Trophoblast cell (in vitro differentiated cells and primary cell): ENCODE measurements around the gene OLFML3.

ENCODE experiments used
- DNase-seq, 2 donors: peaks; one replicate each; pipeline ENCODE4 v3.0.0-alpha.2; 2016
- H2AFZ ChIP-seq: 2 replicates; pipeline ENCODE4 v1.6.1; 2013; ENCODE audit warnings: low read length, moderate library complexity, mild to moderate bottlenecking; ENCODE audit not compliant: insufficient read depth, poor library complexity
- H2AK5ac ChIP-seq: 2 replicates; pipeline ENCODE4 v1.6.1; 2013; ENCODE audit warnings: mild to moderate bottlenecking, low read length
- H2BK120ac ChIP-seq: 2 replicates; pipeline ENCODE4 v1.6.1; 2013; ENCODE audit warnings: low read length, mild to moderate bottlenecking, moderate library complexity; ENCODE audit not compliant: insufficient read depth, poor library complexity
- H2BK12ac ChIP-seq: 2 replicates; pipeline ENCODE4 v1.6.1; 2013; ENCODE audit warnings: mild to moderate bottlenecking, low read length, moderate library complexity
- H2BK5ac ChIP-seq: 2 replicates; pipeline ENCODE4 v1.6.1; 2013; ENCODE audit warnings: low read length, low read depth, moderate library complexity, mild to moderate bottlenecking; ENCODE audit not compliant: poor library complexity
- H3K14ac ChIP-seq: 2 replicates; pipeline ENCODE4 v1.6.1; 2013; ENCODE audit warnings: mild to moderate bottlenecking, low read length
- H3K18ac ChIP-seq: 2 replicates; pipeline ENCODE4 v1.6.1; 2013; ENCODE audit warnings: mild to moderate bottlenecking, low read length
- H3K23ac ChIP-seq: 2 replicates; pipeline ENCODE4 v1.6.1; 2013; ENCODE audit warnings: low read length
- H3K27ac ChIP-seq: 2 replicates; pipeline ENCODE4 v1.5.1; 2013; ENCODE audit warnings: low read depth, mild to moderate bottlenecking, inconsistent platforms, low read length, moderate library complexity
- H3K27me3 ChIP-seq: 2 replicates; pipeline ENCODE4 v1.6.1; 2013; ENCODE audit warnings: inconsistent platforms, mild to moderate bottlenecking, low read length, moderate library complexity; ENCODE audit not compliant: insufficient read depth
- H3K36me3 ChIP-seq, 2 experiments: 1 replicate in 1 of 2; 2 replicates in 1 of 2; pipeline ENCODE4 v1.6.1; 2013; ENCODE audit warnings: low read length in 2 of 2, mild to moderate bottlenecking in 2 of 2, moderate library complexity in 1 of 2; ENCODE audit not compliant: insufficient read depth in 2 of 2, control insufficient read depth in 1 of 2
- H3K4ac ChIP-seq: 2 replicates; pipeline ENCODE4 v1.6.1; 2013; ENCODE audit warnings: low read depth, mild to moderate bottlenecking, low read length, moderate library complexity
- H3K4me1 ChIP-seq, 2 experiments: 1 replicate in 1 of 2; 2 replicates in 1 of 2; pipeline ENCODE4 v1.6.1; 2013; ENCODE audit warnings: low read length in 2 of 2, mild to moderate bottlenecking in 2 of 2, moderate library complexity in 1 of 2; ENCODE audit not compliant: insufficient read depth in 2 of 2, control insufficient read depth in 1 of 2
- H3K4me2 ChIP-seq: 2 replicates; pipeline ENCODE4 v1.6.1; 2013; ENCODE audit warnings: inconsistent platforms, mild to moderate bottlenecking, low read length, moderate library complexity
- H3K4me3 ChIP-seq: 2 replicates; pipeline ENCODE4 v1.5.1; 2013; ENCODE audit warnings: mild to moderate bottlenecking, low read depth, low read length, inconsistent platforms
- H3K79me1 ChIP-seq: one replicate; pipeline ENCODE4 v1.6.1; 2013; ENCODE audit warnings: low read length
- H3K79me2 ChIP-seq: 2 replicates; pipeline ENCODE4 v1.6.1; 2013; ENCODE audit warnings: low read length, mild to moderate bottlenecking; ENCODE audit not compliant: control insufficient read depth, insufficient read depth, poor library complexity
- H3K9ac ChIP-seq: 2 replicates; pipeline ENCODE4 v1.6.1; 2013; ENCODE audit warnings: mild to moderate bottlenecking, low read length
- H3K9me3 ChIP-seq: 2 replicates; pipeline ENCODE4 v1.6.1; 2013; ENCODE audit warnings: low read depth, mild to moderate bottlenecking, control low read depth, inconsistent platforms, low read length; ENCODE audit not compliant: insufficient read depth
- H4K12ac ChIP-seq: 2 replicates; pipeline ENCODE4 v1.6.1; 2013; ENCODE audit warnings: low read depth, mild to moderate bottlenecking, low read length, moderate library complexity
- H4K8ac ChIP-seq: 2 replicates; pipeline ENCODE4 v1.6.1; 2013; ENCODE audit warnings: low read depth, mild to moderate bottlenecking, low read length, moderate library complexity
- H4K91ac ChIP-seq: one replicate; pipeline ENCODE4 v1.6.1; 2013; ENCODE audit warnings: low read depth, mild to moderate bottlenecking, low read length, moderate library complexity
- WGBS: extraction: QIAGEN DNeasy Blood & Tissue Kit; methylation state at CpG from one replicate; pipeline ENCODE4 v1.1.7; 2013; ENCODE audit warnings: missing lambda C conversion rate; ENCODE audit not compliant: insufficient read length, insufficient coverage; ENCODE audit errors: extremely low coverage; 5-methylcytosine and 5-hydroxymethylcytosine counted together

Gene OLFML3

GRCh38 chr1:113995382-113995781 is 16.1 kb downstream of the OLFML3 start:
- Histone ChIP-seq H2BK5ac (no peak overlapping the region), H3K79me1 (no peaks in the 10 kb centered on the region), H3K36me3 (no peaks in the 10 kb centered on the region), H2AFZ (no peak overlapping the region), H3K4me3 (no peak overlapping the region), H3K23ac (no peak overlapping the region), H2BK12ac (no peak overlapping the region), H3K4me1 (no peaks in the 10 kb centered on the region), H3K18ac (no peak overlapping the region), H4K12ac (no peak overlapping the region), H2AK5ac (no peak overlapping the region), H4K91ac (no peak overlapping the region), H3K9me3 (peaks cover 9% of the 10 kb centered on the region), H3K9ac (no peak overlapping the region), H2BK120ac (no peak overlapping the region), H3K4me2 (no peak overlapping the region), H3K4ac (no peak overlapping the region), H3K27ac (no peak overlapping the region), H3K27me3 (no peaks in the 10 kb centered on the region), H3K14ac (no peak overlapping the region), H4K8ac (no peak overlapping the region), H3K79me2 (no peaks in the 10 kb centered on the region)
- WGBS = no CpG with 5 or more reads among the region's 2 CpGs
- DNase-seq = no peak

GRCh38 chr1:113998361-113998760 is 19.1 kb downstream of the OLFML3 start:
- Histone ChIP-seq H3K14ac (no peak overlapping the region), H3K4me2 (no peak overlapping the region), H3K36me3 (no peaks in the 10 kb centered on the region), H4K91ac (no peak overlapping the region), H2BK12ac (no peak overlapping the region), H3K27ac (no peak overlapping the region), H3K4me3 (no peak overlapping the region), H3K79me2 (no peaks in the 10 kb centered on the region), H3K18ac (no peak overlapping the region), H2AFZ (no peak overlapping the region), H3K79me1 (no peaks in the 10 kb centered on the region), H3K27me3 (no peaks in the 10 kb centered on the region), H3K4me1 (peaks cover 3 to 8% of the 10 kb centered on the region in 2 experiments), H3K9ac (no peak overlapping the region), H2BK120ac (no peak overlapping the region), H2BK5ac (no peak overlapping the region), H3K9me3 (peaks cover 6% of the 10 kb centered on the region), H3K4ac (no peak overlapping the region), H4K12ac (no peak overlapping the region), H3K23ac (no peak overlapping the region), H4K8ac (no peak overlapping the region), H2AK5ac (no peak overlapping the region)
- WGBS = no CpG with 5 or more reads among the region's 4 CpGs
- no peak for DNase-seq

GRCh38 chr1:113999233-113999632 is 20.0 kb downstream of the OLFML3 start:
- Histone ChIP-seq H2BK120ac (no peak overlapping the region), H3K27ac (no peak overlapping the region), H3K79me1 (no peaks in the 10 kb centered on the region), H3K14ac (no peak overlapping the region), H4K91ac (no peak overlapping the region), H3K79me2 (no peaks in the 10 kb centered on the region), H4K8ac (no peak overlapping the region), H3K4me2 (no peak overlapping the region), H4K12ac (no peak overlapping the region), H3K36me3 (no peaks in the 10 kb centered on the region), H2BK12ac (no peak overlapping the region), H3K23ac (no peak overlapping the region), H3K4ac (no peak overlapping the region), H3K4me3 (no peak overlapping the region), H3K4me1 (peaks cover 3 to 8% of the 10 kb centered on the region in 2 experiments), H3K18ac (no peak overlapping the region), H2BK5ac (no peak overlapping the region), H2AK5ac (no peak overlapping the region), H2AFZ (no peak overlapping the region), H3K9me3 (peaks cover 2% of the 10 kb centered on the region), H3K9ac (no peak overlapping the region), H3K27me3 (no peaks in the 10 kb centered on the region)
- no CpG with 5 or more reads among the region's 2 CpGs for WGBS
- no peak for DNase-seq

DNA sequence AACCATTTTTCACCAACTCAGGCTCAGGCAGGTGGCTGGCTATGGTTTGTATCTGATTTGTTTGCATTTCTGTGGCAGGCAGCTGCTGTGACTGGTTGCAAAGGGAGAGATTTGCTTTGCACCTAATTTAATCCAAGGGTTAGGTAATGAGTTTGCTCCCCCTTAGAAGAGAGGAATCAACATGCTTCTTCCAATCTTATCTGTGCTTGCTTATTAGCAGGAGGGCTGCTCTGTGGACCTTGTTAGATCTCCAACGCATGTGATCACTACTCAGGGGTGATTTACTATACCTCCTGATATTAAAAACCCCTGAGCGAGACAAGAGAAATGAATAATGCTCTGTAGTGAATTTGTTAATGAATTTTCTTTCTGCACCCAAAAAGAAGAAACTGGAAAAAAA is 20.5 kb downstream of the OLFML3 start:
- Histone ChIP-seq H3K36me3 (no peaks in the 10 kb centered on the region), H4K91ac (no peak overlapping the region), H2BK120ac (no peak overlapping the region), H3K14ac (no peak overlapping the region), H3K9me3 (peaks cover 5% of the 10 kb centered on the region), H3K4me1 (peaks cover 3 to 8% of the 10 kb centered on the region in 2 experiments), H4K12ac (no peak overlapping the region), H3K4ac (no peak overlapping the region), H3K23ac (no peak overlapping the region), H3K79me2 (no peaks in the 10 kb centered on the region), H3K27ac (no peak overlapping the region), H3K9ac (no peak overlapping the region), H2BK5ac (no peak overlapping the region), H2AK5ac (no peak overlapping the region), H2AFZ (no peak overlapping the region), H3K18ac (no peak overlapping the region), H3K27me3 (no peaks in the 10 kb centered on the region), H3K4me2 (no peak overlapping the region), H4K8ac (no peak overlapping the region), H3K4me3 (no peak overlapping the region), H3K79me1 (no peaks in the 10 kb centered on the region), H2BK12ac (no peak overlapping the region)
- no peak for DNase-seq
- no CpG with 5 or more reads among the region's 2 CpGs for WGBS
